Sigmoid colon (tissue), 7 donors: ENCODE data around the gene ACOT7. TPM values are rescaled to one million over a fixed set of nuclear protein-coding genes. Genes with fewer than 3 reads are reported as not detected.

Source experiments
- DNase-seq: peaks from one replicate; pipeline ENCODE4 v3.0.0-alpha.2; 2019
- H3K27ac ChIP-seq, 4 donors: fragments of 200-600 bp; sonication (generic); one replicate each; pipeline ENCODE4 v1.5.1; 2016 to 2019; ENCODE audit warnings: mild to moderate bottlenecking in 1 of 4
- H3K27me3 ChIP-seq, 3 donors: fragments of 200-600 bp; sonication (generic); one replicate each; pipeline ENCODE4 v1.5.1; 2019; ENCODE audit warnings: mild to moderate bottlenecking in 1 of 3
- H3K36me3 ChIP-seq, 4 donors: fragments of 200-600 bp; sonication (generic); one replicate each; pipeline ENCODE4 v1.5.1; 2016 to 2019
- H3K4me1 ChIP-seq, 4 donors: fragments of 200-600 bp; sonication (generic); one replicate each; pipeline ENCODE4 v1.5.1; 2017 to 2019
- H3K4me3 ChIP-seq, 4 donors: fragments of 200-600 bp; sonication (generic); one replicate each; pipeline ENCODE4 v1.5.1; 2017 to 2019; ENCODE audit warnings: mild to moderate bottlenecking in 2 of 4, moderate library complexity in 1 of 4
- H3K9me3 ChIP-seq, 4 donors: fragments of 200-600 bp in 3 of 4; sonication (generic) in 3 of 4; one replicate each; pipeline versions ENCODE4 v1.5.1 to v1.6.1; 2013 to 2019
- EP300 ChIP-seq, 4 donors: sonication (generic); formaldehyde crosslinking; IDR thresholded peaks; one replicate each; pipeline ENCODE4 v1.6.1; 2017; ENCODE audit warnings: antibody characterized with exemption in 4 of 4
- POLR2A ChIP-seq, 2 donors: fragments of 450-650 bp; IDR thresholded peaks; one replicate each; pipeline ENCODE4 v1.6.1; 2016; ENCODE audit warnings: antibody characterized with exemption in 2 of 2, mild to moderate bottlenecking in 2 of 2, moderate library complexity in 2 of 2
- POLR2AphosphoS5 ChIP-seq, 4 donors: sonication (generic); formaldehyde crosslinking; IDR thresholded peaks; one replicate each; pipeline ENCODE4 v1.6.1; 2017; ENCODE audit warnings: antibody characterized with exemption in 4 of 4
- WGBS, 2 donors: extraction: QIAGEN DNeasy Blood & Tissue Kit; methylation state at CpG; one replicate each; pipeline ENCODE4 v1.1.7; 2013; 5-methylcytosine and 5-hydroxymethylcytosine counted together
- intact Hi-C: fragments of 100-400 bp; cut with DNase I; formaldehyde crosslinking; loops from one replicate; pipeline ENCODE4 v1.15.1; 2023
- polyA plus RNA-seq, 3 donors: library from polyadenylated mRNA; stranded (reverse); fragments of 200-250 nt; gene quantifications; one replicate each; pipeline ENCODE4 v1.2.3, GENCODE V29; 2013
- total RNA-seq, 4 donors: library from RNA; depleted of rRNA; stranded (reverse); fragments of >200 nt; gene quantifications; one replicate each; pipeline ENCODE4 v1.1.0, GENCODE V29; 2016
- TF ChIP-seq, protein P1 (sequence below), 4 experiments: fragments of 450-650 bp in 3 of 4; fragments of 200-600 bp in 1 of 4; IDR thresholded peaks; one replicate each; pipeline ENCODE4 v1.5.1; 2016 to 2019; ENCODE audit warnings: antibody characterized with exemption in 4 of 4, mild to moderate bottlenecking in 3 of 4, moderate library complexity in 2 of 4
- donor health status: healthy with polysubstance abuse.
- donor health status: Bipolar disorder and iron deficiency.
- donor health status: healthy.

The ACOT7 gene
- total and polyA plus RNA-seq, 7 donors = 17.9 to 81.0 (median 26.5) TPM

DNA sequence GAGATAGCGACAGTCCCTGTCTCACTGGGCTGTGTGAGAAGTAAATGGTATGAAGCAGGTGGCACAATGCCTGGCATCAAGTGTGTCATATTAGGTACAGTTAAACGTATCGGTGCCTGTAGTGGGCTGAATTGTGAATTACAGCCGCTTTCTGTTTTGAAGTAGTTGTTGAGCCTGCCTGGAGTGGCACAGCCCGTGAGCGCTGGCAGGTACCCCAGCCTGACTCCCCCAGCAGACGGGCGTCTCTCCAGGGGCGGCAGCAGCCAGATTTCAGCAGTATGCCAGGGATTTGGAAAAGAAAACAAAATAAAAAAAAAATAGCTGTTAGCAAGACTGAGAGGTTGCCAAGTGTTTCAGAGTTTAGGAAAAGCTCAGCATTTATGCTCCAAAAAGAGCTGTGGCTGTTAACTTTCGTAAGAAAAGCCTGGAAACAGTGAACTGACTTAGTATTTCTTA is 106.1 kb downstream of the ACOT7 start:
- H3K4me1 ChIP-seq = peaks cover 0 to 6% (median 3%) of the 10 kb centered on the region in 4 donors
- H3K27me3 ChIP-seq = no peaks in the 10 kb centered on the region
- H3K9me3 ChIP-seq = no peaks in the 10 kb centered on the region
- H3K36me3 ChIP-seq = no peaks in the 10 kb centered on the region
- DNase-seq = no peak
- 83 to 91% methylated on average over 10 of the region's 10 CpGs for WGBS, 2 donors
- TF ChIP-seq, protein P1, sequence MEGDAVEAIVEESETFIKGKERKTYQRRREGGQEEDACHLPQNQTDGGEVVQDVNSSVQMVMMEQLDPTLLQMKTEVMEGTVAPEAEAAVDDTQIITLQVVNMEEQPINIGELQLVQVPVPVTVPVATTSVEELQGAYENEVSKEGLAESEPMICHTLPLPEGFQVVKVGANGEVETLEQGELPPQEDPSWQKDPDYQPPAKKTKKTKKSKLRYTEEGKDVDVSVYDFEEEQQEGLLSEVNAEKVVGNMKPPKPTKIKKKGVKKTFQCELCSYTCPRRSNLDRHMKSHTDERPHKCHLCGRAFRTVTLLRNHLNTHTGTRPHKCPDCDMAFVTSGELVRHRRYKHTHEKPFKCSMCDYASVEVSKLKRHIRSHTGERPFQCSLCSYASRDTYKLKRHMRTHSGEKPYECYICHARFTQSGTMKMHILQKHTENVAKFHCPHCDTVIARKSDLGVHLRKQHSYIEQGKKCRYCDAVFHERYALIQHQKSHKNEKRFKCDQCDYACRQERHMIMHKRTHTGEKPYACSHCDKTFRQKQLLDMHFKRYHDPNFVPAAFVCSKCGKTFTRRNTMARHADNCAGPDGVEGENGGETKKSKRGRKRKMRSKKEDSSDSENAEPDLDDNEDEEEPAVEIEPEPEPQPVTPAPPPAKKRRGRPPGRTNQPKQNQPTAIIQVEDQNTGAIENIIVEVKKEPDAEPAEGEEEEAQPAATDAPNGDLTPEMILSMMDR (IDR thresholded peaks at IDR 0.05) = no peak
- TF ChIP-seq POLR2AphosphoS5 (IDR thresholded peaks at IDR 0.05) (no peak), POLR2A (IDR thresholded peaks at IDR 0.05) (no peak), EP300 (IDR thresholded peaks at IDR 0.05) (no peak)
- H3K4me3 ChIP-seq = no peak overlapping the region
- intact Hi-C loops = no loop called here
- H3K27ac ChIP-seq = no peak overlapping the region

DNA sequence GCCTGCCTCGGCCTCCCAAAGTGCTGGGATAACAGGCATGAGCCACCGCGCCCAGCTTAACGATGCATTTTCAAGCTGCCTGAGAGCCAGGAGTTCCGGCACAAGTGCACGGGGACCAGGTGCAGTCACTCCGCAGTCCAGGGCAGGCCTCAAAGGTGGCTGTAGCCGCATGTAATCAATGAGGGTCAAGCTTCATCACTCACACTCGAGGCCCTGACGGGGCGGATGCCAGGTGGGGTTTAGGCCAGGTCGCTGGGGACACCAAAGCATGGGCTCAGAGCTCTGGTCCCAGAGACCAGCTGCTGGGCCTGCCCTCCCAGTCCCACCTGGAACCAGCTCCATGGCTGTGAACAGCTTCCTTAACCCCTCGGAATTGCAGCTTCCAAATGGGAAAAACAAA is 106.5 kb downstream of the ACOT7 start:
- Histone ChIP-seq H3K36me3 (no peaks in the 10 kb centered on the region), H3K4me3 (no peak overlapping the region), H3K27me3 (no peaks in the 10 kb centered on the region), H3K27ac (no peak overlapping the region), H3K4me1 (peaks cover 0 to 6% (median 3%) of the 10 kb centered on the region in 4 donors), H3K9me3 (no peaks in the 10 kb centered on the region)
- DNase-seq = no peak
- WGBS, 2 donors = 87 to 88% methylated on average over 13 of the region's 13 CpGs
- intact Hi-C loops = no loop called here
- TF ChIP-seq POLR2AphosphoS5 (IDR thresholded peaks at IDR 0.05) (no peak), POLR2A (IDR thresholded peaks at IDR 0.05) (no peak), EP300 (IDR thresholded peaks at IDR 0.05) (no peak)
- TF ChIP-seq, protein P1 (IDR thresholded peaks at IDR 0.05) = no peak

DNA sequence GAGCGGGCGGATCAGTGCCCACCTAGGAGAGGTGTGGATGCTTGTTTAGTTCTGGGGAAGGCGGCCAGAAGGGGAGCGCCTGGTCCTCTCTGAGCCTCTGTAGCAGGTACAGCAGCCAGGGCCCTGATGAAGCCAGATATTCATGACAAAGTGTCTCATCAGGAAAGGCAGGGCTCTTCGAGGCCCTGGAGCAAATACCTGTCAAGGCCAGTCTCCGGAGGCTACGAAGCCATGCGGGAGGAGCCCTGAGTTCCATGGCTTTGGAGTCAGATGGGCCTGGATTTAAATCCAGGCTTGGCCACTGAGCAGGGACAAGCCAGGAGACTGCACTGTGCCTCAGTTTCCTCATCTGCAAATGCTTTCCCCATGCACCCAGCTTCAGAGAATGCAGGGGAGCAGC is 107.3 kb downstream of the ACOT7 start:
- H3K27me3 ChIP-seq = no peaks in the 10 kb centered on the region
- H3K4me1 ChIP-seq = peaks cover 0 to 6% (median 3%) of the 10 kb centered on the region in 4 donors
- no peak overlapping the region for H3K27ac ChIP-seq
- no peak for TF ChIP-seq POLR2A (IDR thresholded peaks at IDR 0.05)
- TF ChIP-seq, protein P1 (IDR thresholded peaks at IDR 0.05) = no peak
- no peak for TF ChIP-seq POLR2AphosphoS5 (IDR thresholded peaks at IDR 0.05)
- H3K36me3 ChIP-seq = no peaks in the 10 kb centered on the region
- intact Hi-C loops = no loop called here
- 95 to 97% methylated on average over 8 of the region's 8 CpGs for WGBS, 2 donors
- no peak for DNase-seq
- no peaks in the 10 kb centered on the region for H3K9me3 ChIP-seq
- H3K4me3 ChIP-seq = no peak overlapping the region

DNA sequence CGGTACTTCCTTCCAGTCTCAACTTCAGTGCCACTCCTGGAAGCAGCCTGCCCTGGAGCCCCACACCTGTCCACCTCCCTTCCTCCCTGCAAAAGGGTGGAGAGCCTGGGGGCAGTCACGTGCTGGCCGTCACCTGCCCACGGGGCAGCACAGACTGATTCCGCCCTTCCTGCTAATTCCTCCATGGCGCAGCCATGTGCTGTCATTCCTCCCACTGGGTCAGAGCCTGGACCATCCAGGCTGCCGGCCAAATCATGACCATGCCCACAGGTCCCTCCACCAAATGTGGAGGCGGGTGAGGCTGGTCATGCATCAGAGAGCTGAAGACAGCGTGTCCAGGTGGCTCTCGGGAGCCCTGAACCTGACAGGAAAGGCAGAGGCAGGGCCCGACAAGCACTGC is 108.2 kb downstream of the ACOT7 start:
- H3K4me3 ChIP-seq = no peak overlapping the region
- whole genome bisulfite sequencing, 2 donors = 94% methylated on average over 11 of the region's 11 CpGs
- intact Hi-C loops = no loop called here
- H3K27me3 ChIP-seq = no peaks in the 10 kb centered on the region
- H3K27ac ChIP-seq = no peak overlapping the region
- TF ChIP-seq, protein P1 (IDR thresholded peaks at IDR 0.05) = no peak
- TF ChIP-seq EP300 (IDR thresholded peaks at IDR 0.05) (no peak), POLR2A (IDR thresholded peaks at IDR 0.05) (no peak), POLR2AphosphoS5 (IDR thresholded peaks at IDR 0.05) (no peak)
- H3K9me3 ChIP-seq = no peaks in the 10 kb centered on the region
- DNase-seq = no peak
- peaks cover 0 to 6% (median 3%) of the 10 kb centered on the region in 4 donors for H3K4me1 ChIP-seq
- H3K36me3 ChIP-seq = no peaks in the 10 kb centered on the region
